WI38 (cell line): ENCODE results near the gene CNNM4.

Experiments used
- H3K4me3 ChIP-seq: 2 replicates; pipeline ENCODE4 v1.5.1; 2011; ENCODE audit warnings: low read depth, mild to moderate bottlenecking, control low read depth, low read length
- CTCF ChIP-seq: IDR thresholded peaks from 2 replicates; pipeline ENCODE4 v1.5.1; 2012; ENCODE audit warnings: low read depth, mild to moderate bottlenecking, control low read depth, low read length

The CNNM4 gene

GRCh38 chr2:96797066-96797625, 36.4 kb downstream of the CNNM4 start:
- no peak for TF ChIP-seq CTCF
- H3K4me3 ChIP-seq: no peak overlapping the region

- no peak for TF ChIP-seq CTCF
- H3K4me3 ChIP-seq: no peak overlapping the region
These were observed 38.3 kb downstream of the CNNM4 start for GRCh38 chr2:96798733-96799622.

- no peak for TF ChIP-seq CTCF
These were observed 38.9 kb downstream of the CNNM4 start for GRCh38 chr2:96799623-96799935.

GRCh38 chr2:96800061-96801004, 39.6 kb downstream of the CNNM4 start:
- no peak overlapping the region for H3K4me3 ChIP-seq
- no peak for TF ChIP-seq CTCF

More at GRCh38 chr2:96799623-96799935, 38.9 kb downstream of the CNNM4 start:
- H3K4me3 ChIP-seq: no peak overlapping the region

GRCh38 chr2:96801005-96801785, 40.5 kb downstream of the CNNM4 start:
- TF ChIP-seq CTCF: peak; percentile 72
- no peak overlapping the region for H3K4me3 ChIP-seq

GRCh38 chr2:96801786-96802595, 41.3 kb downstream of the CNNM4 start:
- H3K4me3 ChIP-seq: no peak overlapping the region
- no peak for TF ChIP-seq CTCF
